ENCODE data around the gene SEC23IP. TPM values are rescaled to one million over a fixed set of nuclear protein-coding genes. Genes with fewer than 3 reads are reported as not detected.
"Not testable (repeated sequence)": the region's sequence is repeated elsewhere in the genome, so short reads cannot be mapped to it uniquely, and the experiment has no call there.

SEC23IP gene
- total RNA-seq, 1 donor from 2014 or later: 58.6 TPM

DNA sequence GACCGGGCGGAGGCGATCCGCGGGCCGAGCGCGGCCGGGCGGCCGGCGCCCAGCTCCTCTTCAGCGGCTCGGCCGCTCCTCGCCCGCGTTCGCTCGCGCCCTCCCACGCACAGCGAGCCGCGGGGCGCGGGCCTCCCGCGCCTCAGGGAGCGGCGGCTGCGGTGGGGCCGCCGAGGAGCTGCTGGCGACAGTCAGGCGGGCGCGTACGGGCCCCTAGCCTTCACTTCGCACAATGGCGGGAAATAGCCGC lies 20.0 kb upstream of the SEC23IP start, which contains the start of gene MCMBP:
Gene MCMBP (minus strand): TSS at position 234 of the 250 bp plus-strand sequence. CDS start 259 bp downstream, outside the sequence.
- TF ChIP-seq CTCF (IDR thresholded peaks at IDR 0.05): no peak
- ATAC-seq: no peak

DNA sequence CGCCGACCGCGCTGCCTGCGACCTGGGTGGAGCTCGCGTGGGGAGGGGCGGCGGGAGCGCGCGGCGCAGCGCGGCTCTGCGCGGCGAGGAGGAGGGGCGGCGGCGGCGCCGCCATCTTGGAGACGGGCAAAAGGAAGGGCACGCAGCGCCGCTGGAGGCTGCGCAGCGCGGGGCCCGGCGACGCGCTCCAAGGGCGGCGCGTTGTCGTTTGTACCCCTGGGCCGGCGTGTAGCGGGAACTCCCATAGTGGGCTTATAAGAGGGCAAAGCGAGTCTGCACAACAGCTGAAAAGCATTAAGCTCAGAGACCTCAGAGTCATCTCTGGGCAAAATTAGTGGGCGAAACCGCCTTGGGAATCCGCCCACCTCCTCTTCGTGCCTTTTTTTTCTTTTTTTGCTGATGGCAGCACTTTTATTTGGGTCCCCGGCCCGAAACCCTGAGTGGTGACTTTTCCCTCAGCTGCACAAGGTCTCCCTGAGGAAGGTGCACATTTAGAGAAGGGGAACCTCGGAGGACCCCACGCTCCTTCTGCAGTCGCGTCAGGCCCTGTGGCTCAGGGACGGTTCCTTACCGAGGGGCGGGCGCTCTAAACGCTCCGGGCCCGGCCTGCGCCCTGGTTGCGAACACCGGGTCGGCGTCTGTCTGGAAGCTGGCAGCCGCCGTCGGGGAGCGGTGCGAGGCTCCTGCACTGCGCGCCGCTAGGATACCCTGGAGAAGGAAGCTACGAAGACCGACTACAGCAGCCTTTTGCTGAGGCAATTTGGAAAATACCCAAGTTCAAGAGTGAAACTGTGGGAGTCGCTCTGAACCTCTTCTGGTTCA lies 19.5 kb upstream of the SEC23IP start:
- DNase-seq (peak; percentile 96), ATAC-seq (peak; percentile 98)
- no peaks in the 10 kb centered on the region for H3K27me3 ChIP-seq
- peaks cover 20% of the 10 kb centered on the region for H3K4me1 ChIP-seq
- H3K4me3 ChIP-seq: peak overlapping the region; percentile 85
- H3K27ac ChIP-seq: peak overlapping the region; percentile 91
- H3K36me3 ChIP-seq: no peaks in the 10 kb centered on the region
- H3K9me3 ChIP-seq: no peaks in the 10 kb centered on the region
- TF ChIP-seq CTCF (IDR thresholded peaks at IDR 0.05): no peak
- intact Hi-C loops (cut with DNase I): no loop called here

More for the DNA sequence above, 20.0 kb upstream of the SEC23IP start, which contains the start of gene MCMBP:
- H3K27ac ChIP-seq: peak within 1 kb of the TSS; percentile 91
- H3K9me3 ChIP-seq: no peaks in the 10 kb centered on the region
- no peak for DNase-seq
- peak within 1 kb of the TSS; percentile 85 for H3K4me3 ChIP-seq
- intact Hi-C loops (cut with DNase I): no loop called here
- no peaks in the 10 kb centered on the region for H3K27me3 ChIP-seq
- H3K36me3 ChIP-seq: no peaks in the 10 kb centered on the region
- peaks cover 20% of the 10 kb centered on the region for H3K4me1 ChIP-seq

DNA sequence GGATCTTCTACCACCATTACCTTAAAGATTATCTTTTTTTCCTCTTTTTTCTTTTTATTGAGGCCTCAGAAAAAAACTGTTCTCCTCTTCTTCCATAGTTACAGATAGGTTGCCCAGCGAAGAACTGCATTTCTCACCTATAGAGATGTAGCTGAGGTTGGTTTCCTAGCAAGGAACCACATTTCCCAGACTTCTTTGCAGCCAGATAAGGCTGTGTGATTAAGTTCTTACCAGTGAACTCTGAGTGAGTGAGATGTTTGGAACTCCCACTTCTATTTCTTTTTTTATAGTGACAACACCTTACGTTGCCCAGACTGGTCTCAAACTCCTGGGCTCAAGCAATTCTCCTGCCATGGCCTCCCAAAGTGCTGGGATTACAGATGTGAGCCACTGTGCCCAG lies 14.0 kb upstream of the SEC23IP start:
- DNase-seq (no peak), ATAC-seq (no peak)
- H3K27me3 ChIP-seq: no peaks in the 10 kb centered on the region
- no peak for TF ChIP-seq CTCF (IDR thresholded peaks at IDR 0.05)
- no peak overlapping the region for H3K27ac ChIP-seq
- H3K36me3 ChIP-seq: no peaks in the 10 kb centered on the region
- H3K4me1 ChIP-seq: no peaks in the 10 kb centered on the region
- no peak overlapping the region for H3K4me3 ChIP-seq
- H3K9me3 ChIP-seq: no peaks in the 10 kb centered on the region
- intact Hi-C loops (cut with DNase I): no loop called here

DNA sequence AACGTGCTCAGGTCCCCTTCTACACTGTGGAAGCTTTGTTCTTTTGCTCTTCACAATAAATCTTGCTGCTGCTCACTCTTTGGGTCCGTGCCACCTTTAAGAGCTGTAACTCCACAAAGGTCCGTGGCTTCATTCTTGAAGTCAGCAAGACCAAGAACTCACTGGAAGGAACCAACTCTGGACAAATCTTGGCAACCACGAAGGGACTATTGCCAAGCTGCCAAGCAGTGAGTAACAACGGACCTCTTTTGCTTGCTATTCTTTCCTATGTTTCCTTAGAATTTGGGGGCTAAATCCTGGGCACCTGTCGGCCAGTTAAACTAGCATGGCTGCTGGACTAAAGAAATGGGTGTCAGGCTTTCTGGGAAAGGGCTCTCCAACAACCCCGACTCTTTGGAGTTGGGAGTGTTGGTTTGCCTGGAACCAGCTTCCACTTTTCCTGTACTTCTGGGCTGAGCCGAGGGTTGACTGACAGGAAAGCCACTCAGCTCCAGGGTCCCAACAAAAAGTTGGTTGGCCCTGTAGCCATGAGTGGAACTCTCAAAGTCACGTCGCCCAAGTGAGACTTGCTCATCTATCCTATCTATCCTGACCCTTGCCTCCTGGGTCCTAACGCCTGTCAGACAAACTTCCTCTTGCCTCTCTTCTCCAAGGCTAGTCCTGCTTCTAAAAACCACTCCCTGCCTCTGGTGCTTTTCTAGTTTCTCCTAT lies 8.5 kb upstream of the SEC23IP start:
- H3K9me3 ChIP-seq; H3K4me1 ChIP-seq; H3K27me3 ChIP-seq; DNase-seq; ATAC-seq; intact Hi-C loops (cut with DNase I); H3K27ac ChIP-seq; H3K4me3 ChIP-seq; H3K36me3 ChIP-seq: not testable (repeated sequence)

GRCh38 chr10:119886070-119886469 lies 6.5 kb upstream of the SEC23IP start:
- ATAC-seq; DNase-seq; intact Hi-C loops (cut with DNase I); H3K4me3 ChIP-seq; H3K27ac ChIP-seq; H3K36me3 ChIP-seq; H3K9me3 ChIP-seq; H3K4me1 ChIP-seq; H3K27me3 ChIP-seq: not testable (repeated sequence)

- DNase-seq; H3K9me3 ChIP-seq; H3K27ac ChIP-seq; H3K4me3 ChIP-seq; H3K27me3 ChIP-seq; H3K36me3 ChIP-seq; intact Hi-C loops (cut with DNase I); H3K4me1 ChIP-seq; ATAC-seq: not testable (repeated sequence)
Measured at GRCh38 chr10:119888715-119889114, 3.8 kb upstream of the SEC23IP start.

- H3K27me3 ChIP-seq; H3K27ac ChIP-seq; H3K4me1 ChIP-seq; H3K4me3 ChIP-seq; ATAC-seq; intact Hi-C loops (cut with DNase I); H3K9me3 ChIP-seq; DNase-seq; H3K36me3 ChIP-seq: not testable (repeated sequence)
Measured at GRCh38 chr10:119889201-119889600, 3.3 kb upstream of the SEC23IP start.

GRCh38 chr10:119890307-119890706 lies 2.2 kb upstream of the SEC23IP start:
- intact Hi-C loops (cut with DNase I); ATAC-seq: not testable (repeated sequence)

DNA sequence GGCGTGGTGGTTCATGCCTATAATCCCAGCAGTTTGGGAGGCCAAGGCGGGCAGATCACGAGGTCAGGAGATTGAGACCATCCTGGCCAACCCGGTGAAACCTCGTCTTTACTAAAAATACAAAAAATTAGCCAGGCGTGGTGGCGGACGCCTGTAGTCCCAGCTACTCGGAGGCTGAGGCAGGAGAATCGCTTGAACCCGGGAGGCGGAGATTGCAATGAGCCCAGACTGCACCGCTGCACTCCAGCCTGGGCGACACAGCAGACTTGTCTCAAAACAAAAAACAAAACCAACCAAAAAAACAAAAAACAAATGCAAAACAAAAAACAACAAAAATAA lies 712 bp upstream of the SEC23IP start:
- peaks cover 30% of the 10 kb centered on the region for H3K4me1 ChIP-seq
- H3K27me3 ChIP-seq; H3K9me3 ChIP-seq; intact Hi-C loops (cut with DNase I); ATAC-seq; H3K36me3 ChIP-seq; DNase-seq: not testable (repeated sequence)
- H3K4me3 ChIP-seq: peak overlapping the region; percentile 63
- H3K27ac ChIP-seq: peak overlapping the region; percentile 79

More at GRCh38 chr10:119890307-119890706, 2.2 kb upstream of the SEC23IP start:
- not testable (repeated sequence) for H3K9me3 ChIP-seq, H3K4me3 ChIP-seq, H3K27ac ChIP-seq, H3K27me3 ChIP-seq, DNase-seq, H3K36me3 ChIP-seq
- H3K4me1 ChIP-seq: peaks cover 16% of the 10 kb centered on the region

Data from upper lobe of right lung (tissue), 1 donor.